Activated naive CD4-positive, alpha-beta T cell treated with anti-CD3 and anti-CD28 coated beads, Interleukin-2, amount 50 U/mL, for 16 hours (primary cell): Measurements from ENCODE around the gene PHC2.

Source experiments
- DNase-seq: peaks from one replicate; pipeline ENCODE4 v3.0.0-alpha.2; 2020

The PHC2 gene, protein sequence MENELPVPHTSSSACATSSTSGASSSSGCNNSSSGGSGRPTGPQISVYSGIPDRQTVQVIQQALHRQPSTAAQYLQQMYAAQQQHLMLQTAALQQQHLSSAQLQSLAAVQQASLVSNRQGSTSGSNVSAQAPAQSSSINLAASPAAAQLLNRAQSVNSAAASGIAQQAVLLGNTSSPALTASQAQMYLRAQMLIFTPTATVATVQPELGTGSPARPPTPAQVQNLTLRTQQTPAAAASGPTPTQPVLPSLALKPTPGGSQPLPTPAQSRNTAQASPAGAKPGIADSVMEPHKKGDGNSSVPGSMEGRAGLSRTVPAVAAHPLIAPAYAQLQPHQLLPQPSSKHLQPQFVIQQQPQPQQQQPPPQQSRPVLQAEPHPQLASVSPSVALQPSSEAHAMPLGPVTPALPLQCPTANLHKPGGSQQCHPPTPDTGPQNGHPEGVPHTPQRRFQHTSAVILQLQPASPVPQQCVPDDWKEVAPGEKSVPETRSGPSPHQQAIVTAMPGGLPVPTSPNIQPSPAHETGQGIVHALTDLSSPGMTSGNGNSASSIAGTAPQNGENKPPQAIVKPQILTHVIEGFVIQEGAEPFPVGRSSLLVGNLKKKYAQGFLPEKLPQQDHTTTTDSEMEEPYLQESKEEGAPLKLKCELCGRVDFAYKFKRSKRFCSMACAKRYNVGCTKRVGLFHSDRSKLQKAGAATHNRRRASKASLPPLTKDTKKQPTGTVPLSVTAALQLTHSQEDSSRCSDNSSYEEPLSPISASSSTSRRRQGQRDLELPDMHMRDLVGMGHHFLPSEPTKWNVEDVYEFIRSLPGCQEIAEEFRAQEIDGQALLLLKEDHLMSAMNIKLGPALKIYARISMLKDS

GRCh38 chr1:33430692-33431593 is at the start of gene PHC2:
Gene PHC2, minus strand, starts transcription at chr1:33431095. Its CDS starts 55,556 bp downstream, at chr1:33375539.
- DNase-seq, result peak; percentile 96

- DNase-seq, result no peak
Measured at GRCh38 chr1:33477451-33477850, 46.6 kb upstream of the PHC2 start.

DNA sequence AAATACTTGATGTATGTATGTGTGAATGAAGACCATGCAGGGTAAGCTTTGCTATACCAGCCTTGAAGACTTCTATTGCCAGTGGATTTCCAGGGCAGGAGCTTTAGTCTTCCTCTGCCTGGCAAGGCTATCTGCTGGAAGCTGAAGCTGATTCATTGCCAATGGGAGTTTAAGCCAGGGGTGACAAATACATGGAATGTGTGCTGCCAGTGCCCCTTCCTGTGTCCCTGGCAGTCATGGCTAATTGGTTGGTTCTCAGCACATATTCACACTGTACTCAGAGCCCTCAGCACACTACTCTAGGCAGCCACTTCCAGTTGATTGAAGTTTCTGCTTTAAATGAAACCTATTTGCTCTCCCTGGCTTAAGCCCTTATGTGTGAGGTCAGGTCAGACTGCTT is 43.0 kb upstream of the PHC2 start:
- no peak for DNase-seq

- DNase-seq, result peak; percentile 91
Measured at GRCh38 chr1:33472269-33472980, 41.5 kb upstream of the PHC2 start, which contains the start of gene ZSCAN20. Gene ZSCAN20, plus strand, starts transcription at chr1:33472645. Its CDS starts 6,644 bp downstream, at chr1:33479289.

DNA sequence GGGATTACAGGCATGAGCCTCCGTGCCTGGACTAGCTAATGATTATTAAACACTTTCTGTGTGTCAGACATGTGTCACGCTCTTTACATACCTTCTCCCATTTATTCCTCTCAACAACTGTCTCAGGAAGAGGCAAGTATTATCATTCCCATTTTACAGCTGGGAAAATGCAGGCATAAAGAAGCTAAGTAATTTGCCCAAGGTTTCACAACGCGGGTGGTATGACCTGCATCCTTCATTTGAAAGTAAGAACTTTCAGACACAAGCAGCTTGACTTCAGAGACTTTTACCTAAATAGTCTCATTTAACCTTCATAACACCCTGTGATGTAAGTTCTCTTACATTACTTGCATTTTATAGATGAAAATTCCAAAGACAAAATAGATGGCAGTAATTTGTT is 40.5 kb upstream of the PHC2 start:
- no peak for DNase-seq

DNA sequence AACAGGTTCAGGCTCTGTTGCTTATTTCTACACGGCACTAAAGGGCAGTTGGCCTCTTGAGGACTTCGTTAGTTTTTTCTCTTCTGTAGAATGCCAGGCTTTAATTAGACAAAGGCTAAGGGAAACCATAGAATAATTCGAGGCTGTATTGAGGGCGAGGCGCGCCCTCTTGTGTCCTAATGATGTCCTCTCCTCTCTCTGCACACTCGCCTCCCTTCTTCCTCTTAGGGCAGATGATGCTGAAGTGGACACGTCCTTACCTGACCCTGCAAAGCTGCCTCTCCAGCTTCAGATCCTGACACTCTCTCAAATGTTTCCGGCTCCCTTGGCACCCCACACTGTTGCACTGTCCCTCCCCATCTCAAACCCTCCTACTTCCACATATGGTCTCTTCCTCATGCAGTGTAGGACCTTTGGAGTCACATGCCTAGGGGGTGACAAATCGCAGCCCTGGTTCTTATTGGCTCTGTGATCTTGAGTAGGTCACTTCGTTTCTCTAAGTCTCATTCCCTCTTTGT is 39.7 kb upstream of the PHC2 start:
- peak; percentile 55 for DNase-seq

DNA sequence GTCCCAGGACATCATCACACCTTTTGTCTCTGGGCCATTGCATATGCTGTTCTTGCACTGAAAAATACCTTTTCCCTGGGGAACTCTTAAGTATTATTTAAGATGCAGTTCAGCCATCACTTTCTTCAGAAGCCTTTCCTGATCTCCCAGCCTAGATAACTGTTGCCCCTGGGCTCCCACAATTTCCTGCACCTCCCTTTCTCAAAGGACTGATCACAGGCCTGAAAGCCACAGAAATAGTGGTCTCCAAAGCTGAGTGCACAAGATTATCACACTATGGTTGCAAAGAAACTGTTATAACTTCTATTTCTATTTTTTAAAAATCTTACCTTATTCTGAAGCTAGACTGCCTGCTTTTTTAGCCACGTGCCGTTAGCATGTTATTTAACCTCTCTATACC is 38.8 kb upstream of the PHC2 start:
- no peak for DNase-seq

DNA sequence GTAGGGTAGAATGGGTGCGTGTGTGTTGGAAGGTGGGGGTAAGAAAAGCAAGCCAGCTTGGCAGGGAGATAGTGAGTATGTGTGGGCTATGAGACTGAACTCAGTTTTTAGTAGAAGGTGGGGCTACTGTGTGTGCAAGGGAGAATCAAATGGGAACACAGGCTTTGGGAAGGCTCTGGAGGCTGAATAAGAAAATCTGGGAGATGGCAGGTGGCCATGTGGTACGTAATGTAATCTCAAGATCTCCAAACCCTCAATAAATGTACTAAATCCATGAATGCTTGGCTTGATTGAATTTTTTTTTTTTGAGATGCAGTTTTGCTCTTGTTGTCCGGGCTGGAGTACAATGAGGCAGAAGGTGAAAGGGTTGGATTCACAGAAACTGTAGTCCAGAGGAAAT is 38.1 kb upstream of the PHC2 start:
- DNase-seq, result no peak

DNA sequence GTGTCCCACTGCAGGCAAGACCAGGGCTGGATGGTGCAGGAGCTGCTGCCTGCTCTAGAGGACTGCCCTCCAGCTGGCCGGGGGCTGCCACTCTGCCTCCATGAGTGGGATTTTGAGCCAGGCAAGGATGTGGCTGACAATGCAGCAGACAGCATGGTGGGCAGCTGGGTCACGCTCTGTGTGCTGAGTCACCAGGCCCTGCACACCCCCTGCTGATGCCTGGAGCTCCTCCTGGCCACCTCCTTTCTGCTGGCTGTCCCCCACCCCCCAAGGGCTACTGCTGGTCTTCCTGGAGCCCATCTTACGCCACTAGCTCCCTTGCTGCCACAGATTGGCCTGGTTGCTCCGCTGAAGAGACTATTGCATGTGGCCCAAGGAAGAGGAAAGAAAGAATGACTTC is 37.6 kb upstream of the PHC2 start:
- no peak for DNase-seq

- no peak for DNase-seq
Measured at GRCh38 chr1:33468011-33468410, 37.1 kb upstream of the PHC2 start.

DNA sequence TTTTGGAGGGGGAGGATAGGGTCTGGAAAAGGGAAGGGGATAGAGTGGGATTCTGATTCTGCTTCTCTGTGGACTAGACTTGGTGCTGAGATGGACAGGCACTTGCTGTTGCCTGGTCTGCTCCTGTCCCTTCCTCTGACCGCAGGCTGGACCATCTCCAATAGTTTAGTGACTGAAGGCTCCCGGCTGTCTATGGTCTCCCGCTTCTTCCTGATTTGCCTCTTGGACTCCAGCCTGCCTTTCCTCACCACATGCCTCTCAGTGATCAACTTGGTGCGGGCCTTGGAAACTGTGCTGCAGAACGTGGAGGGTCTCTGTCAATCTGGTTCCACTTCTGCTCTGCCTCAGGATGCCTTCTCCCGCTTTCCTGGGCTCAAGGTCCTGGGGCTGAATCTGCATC is 35.3 kb upstream of the PHC2 start:
- no peak for DNase-seq

DNA sequence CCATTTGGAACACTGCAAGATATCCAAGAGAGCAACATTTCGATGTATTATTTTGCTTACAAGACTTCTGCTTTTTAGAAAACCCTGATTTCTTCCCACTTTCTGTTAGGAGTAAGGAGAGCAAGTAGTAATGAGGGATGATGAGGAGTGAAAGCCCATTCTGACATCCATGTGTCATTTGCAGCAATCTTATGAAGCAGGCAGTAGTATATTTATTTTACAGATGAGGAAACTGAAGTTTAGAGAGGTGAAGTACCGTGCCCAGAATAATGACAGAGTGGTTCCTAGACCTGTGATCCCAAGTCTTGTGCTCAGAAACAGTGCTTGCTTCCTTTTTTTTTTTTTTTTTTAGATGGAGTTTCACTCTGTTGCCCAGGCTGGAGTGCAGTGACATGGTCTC is 34.4 kb upstream of the PHC2 start:
- no peak for DNase-seq

GRCh38 chr1:33464552-33464951 is 33.7 kb upstream of the PHC2 start:
- DNase-seq, result no peak

- no peak for DNase-seq
Measured at GRCh38 chr1:33462405-33463164, 31.7 kb upstream of the PHC2 start.

DNA sequence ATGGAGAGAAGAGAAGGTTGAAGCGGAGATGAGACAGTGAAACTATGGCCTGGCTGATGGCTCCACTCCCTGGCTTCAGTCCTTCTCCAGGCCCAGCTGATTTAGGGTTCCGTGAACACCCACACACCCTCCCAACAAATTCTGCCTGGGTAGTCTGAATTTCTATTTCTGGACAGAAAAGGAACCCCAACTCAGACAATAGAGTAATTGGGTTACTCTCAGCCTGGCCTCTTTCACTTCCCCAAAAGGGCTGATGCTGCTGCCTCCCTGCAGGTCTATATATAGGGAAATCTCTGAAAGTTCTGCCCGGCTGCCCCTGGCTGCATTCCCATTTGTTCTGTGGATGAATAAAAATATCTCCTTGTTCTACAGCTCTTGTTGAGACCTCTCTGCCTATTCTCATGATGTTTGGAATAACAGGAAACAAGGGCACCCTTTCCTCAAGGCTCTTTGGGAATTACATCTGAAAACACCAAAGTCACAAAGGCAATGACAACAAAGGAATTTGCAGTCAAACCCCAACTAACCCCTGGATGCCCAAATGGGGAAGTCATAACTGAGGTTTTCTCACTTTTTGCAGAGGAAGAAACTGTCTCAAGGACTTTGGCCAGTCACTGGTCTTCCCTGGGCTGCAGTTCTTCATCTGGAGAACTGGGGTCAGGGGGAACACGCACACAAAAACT is 30.2 kb upstream of the PHC2 start:
- DNase-seq, result no peak

DNA sequence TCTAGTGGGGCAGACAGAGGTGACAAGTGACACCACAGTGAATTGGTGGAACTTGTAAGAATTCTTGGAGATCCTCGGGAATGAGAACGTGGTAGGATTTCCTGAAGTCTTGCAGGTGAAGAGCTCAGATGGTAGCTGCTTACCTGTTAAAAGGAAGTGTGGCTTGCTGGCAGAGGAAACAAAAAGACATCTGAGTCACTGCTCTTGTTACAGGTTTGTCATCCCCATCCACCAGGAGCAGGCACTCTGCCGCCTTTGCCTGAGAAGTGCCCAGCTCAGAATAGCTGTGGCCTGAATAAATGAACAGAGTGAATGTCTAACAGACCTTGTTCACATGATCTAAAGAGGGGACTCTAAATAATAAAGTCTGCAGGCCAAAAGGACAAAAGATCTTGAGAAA is 29.2 kb upstream of the PHC2 start:
- DNase-seq, result no peak

- no peak for DNase-seq
Measured at GRCh38 chr1:33459691-33460090, 28.8 kb upstream of the PHC2 start.

- DNase-seq, result no peak
Measured at GRCh38 chr1:33456502-33456886, 25.6 kb upstream of the PHC2 start.

DNA sequence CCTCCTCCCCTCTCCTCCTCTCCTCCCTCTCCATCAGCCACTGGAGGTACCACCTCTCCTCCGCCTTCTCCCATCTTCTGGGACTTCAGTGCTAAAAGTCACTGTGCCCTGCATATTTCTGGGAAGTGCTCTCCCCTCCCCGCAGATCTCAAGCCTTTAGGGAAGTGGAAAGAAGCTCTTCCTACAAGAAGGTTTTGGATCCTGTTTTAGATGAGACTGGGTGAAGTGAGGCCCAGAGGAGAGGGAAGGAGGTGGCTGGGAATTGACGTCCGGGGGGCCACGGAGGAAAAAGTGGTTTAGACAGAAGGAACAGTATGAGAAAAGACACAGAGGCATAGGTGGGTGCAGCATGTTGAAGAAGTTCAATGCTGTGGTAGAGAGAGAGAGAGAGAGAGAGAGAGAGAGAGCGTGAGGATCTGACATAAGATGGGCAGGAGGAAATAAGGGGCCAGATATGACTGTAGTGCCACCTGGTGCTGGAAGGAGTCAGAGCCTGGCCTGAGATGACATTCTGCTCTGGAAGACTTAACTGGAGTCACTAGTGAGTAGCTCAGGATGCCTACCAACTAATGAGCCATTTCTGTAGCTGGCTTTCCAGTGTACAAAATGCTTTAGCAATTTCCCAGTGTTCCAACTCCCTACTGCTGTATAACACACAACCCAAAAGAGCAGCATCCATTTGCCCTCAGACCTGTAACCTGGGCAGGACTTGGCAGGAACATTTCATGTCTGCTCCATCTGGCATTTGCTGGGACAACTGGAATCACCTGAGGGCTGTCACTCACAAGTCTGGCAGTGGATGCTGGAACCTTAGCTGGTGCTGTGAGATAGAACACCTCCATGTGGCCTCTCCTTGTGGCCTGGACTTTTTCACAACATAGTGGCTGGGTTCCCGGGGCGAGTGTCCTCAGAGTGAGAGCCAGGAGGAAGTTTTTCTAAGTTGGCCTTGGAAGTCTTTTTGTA is 24.9 kb upstream of the PHC2 start:
- DNase-seq, result peak; percentile 25
